K562 (cell line): ENCODE data around the gene IMMP2L. TPM values are rescaled to one million over a fixed set of nuclear protein-coding genes. Genes with fewer than 3 reads are reported as not detected.

ENCODE experiments used
- ATAC-seq: fragments of 200-7000 bp; cut with Tn5 transposase; 3 replicates; pipeline ENCODE4 v1.9.1; 2020; ENCODE audit warnings: moderate library complexity
- BruUV-seq: library from RNA; stranded (reverse); fragments of 400-500 nt; replicated peaks from 2 replicates; lab custom pipeline; 2021; lab: Mats Ljungman, UMichigan
- CTCF ChIA-PET: fragments of 300-600 bp; formaldehyde crosslinking; extraction: SDS; loops from one replicate; lab custom pipeline; 2021; ENCODE audit warnings: low intra/inter-chr PET ratio; lab: Yijun Ruan, JAX
- POLR2A ChIA-PET: fragments of 300-600, 350-650 bp; sonication (Branson Sonifier 250); formaldehyde crosslinking; extraction: SDS; loops from one replicate; lab custom pipeline; 2021; ENCODE audit warnings: antibody characterized with exemption, inconsistent platforms; lab: Yijun Ruan, JAX
- DNase-seq, 4 experiments: peaks; one replicate each; pipeline versions ENCODE4 v3.0.0 to v3.0.0-alpha.2; 2011 to 2018; ENCODE audit warnings: low spot score in 3 of 4, mixed read lengths in 3 of 4; ENCODE audit errors: extremely low read depth in 1 of 4
- FAIRE-seq: peaks from 2 replicates; lab custom pipeline; 2011; peaks lifted over from hg19 to GRCh38; lab: Jason Lieb, UNC
- H2AFZ ChIP-seq: 2 replicates; pipeline ENCODE4 v1.6.0; 2011; ENCODE audit warnings: low read depth, low read length, control low read depth, inconsistent platforms
- H3K27ac ChIP-seq: fragments of 200-600 bp; 3 replicates; pipeline ENCODE4 v1.8.0; 2011; ENCODE audit warnings: low read depth, mild to moderate bottlenecking, control low read depth, inconsistent platforms, low read length, moderate library complexity, mixed read lengths; ENCODE audit errors: extremely low read depth
- H3K27me3 ChIP-seq, 2 experiments: fragments of 300-600 bp in 1 of 2; 2 replicates in 1 of 2; 3 replicates in 1 of 2; pipeline versions ENCODE4 v1.6.0 to v1.8.0; 2011; ENCODE audit warnings: inconsistent platforms in 2 of 2, low read length in 2 of 2, mild to moderate bottlenecking in 1 of 2, mixed read lengths in 1 of 2, moderate library complexity in 1 of 2; ENCODE audit not compliant: control insufficient read depth in 2 of 2, insufficient read depth in 2 of 2
- H3K36me3 ChIP-seq: fragments of 300-600 bp; 3 replicates; pipeline ENCODE4 v1.8.0; 2011; ENCODE audit warnings: mild to moderate bottlenecking, low read length, inconsistent platforms; ENCODE audit not compliant: control insufficient read depth, insufficient read depth
- H3K4me1 ChIP-seq, 2 experiments: fragments of 200-600 bp in 1 of 2; replicated peaks in 1 of 2; 2 replicates in 1 of 2; 3 replicates in 1 of 2; pipeline versions ENCODE4 v1.5.1 to v1.8.0; 2011; ENCODE audit warnings: inconsistent platforms in 2 of 2, low read length in 2 of 2, mild to moderate bottlenecking in 1 of 2, mixed read lengths in 1 of 2, moderate library complexity in 1 of 2; ENCODE audit not compliant: control insufficient read depth in 2 of 2, insufficient read depth in 2 of 2
- H3K4me2 ChIP-seq: 2 replicates; pipeline ENCODE4 v1.6.1; 2011; ENCODE audit warnings: low read length, control low read depth, inconsistent platforms, mixed read lengths; ENCODE audit not compliant: insufficient read depth
- H3K4me3 ChIP-seq: fragments of 200-600 bp; sonication (generic), shearing (Covaris generic); 2 replicates; pipeline ENCODE4 v1.5.1; 2016; ENCODE audit warnings: control low read depth, inconsistent platforms
- H3K79me2 ChIP-seq: fragments of 200-600 bp; 3 replicates; pipeline ENCODE4 v1.8.0; 2011; ENCODE audit warnings: low read length, inconsistent platforms; ENCODE audit not compliant: control insufficient read depth, insufficient read depth
- H3K9ac ChIP-seq, 2 experiments: 2 replicates each; pipeline versions ENCODE4 v1.6.0 to v1.6.1; 2011; ENCODE audit warnings: low read depth in 2 of 2, low read length in 2 of 2, control low read depth in 1 of 2, inconsistent platforms in 1 of 2, mild to moderate bottlenecking in 1 of 2, mixed read lengths in 1 of 2; ENCODE audit not compliant: insufficient read depth in 1 of 2
- H3K9me1 ChIP-seq: one replicate; pipeline ENCODE4 v1.6.0; 2011; ENCODE audit warnings: inconsistent platforms, mild to moderate bottlenecking, low read length, moderate library complexity; ENCODE audit not compliant: control insufficient read depth, insufficient read depth
- H3K9me3 ChIP-seq: replicated peaks from 2 replicates; pipeline ENCODE4 v1.5.1; 2011; ENCODE audit warnings: low read depth, low read length, inconsistent platforms; ENCODE audit not compliant: control insufficient read depth, insufficient read depth
- H4K20me1 ChIP-seq: replicated peaks from 2 replicates; pipeline ENCODE4 v1.6.1; 2011; ENCODE audit warnings: low read length, inconsistent platforms, mixed read lengths; ENCODE audit not compliant: control insufficient read depth, insufficient read depth
- DEAF1 ChIP-seq: fragments of 450-650 bp; formaldehyde crosslinking; IDR thresholded peaks from 2 replicates; pipeline ENCODE4 v1.4.0; 2020; ENCODE audit warnings: mild to moderate bottlenecking, moderate library complexity
- REST ChIP-seq, 2 experiments: fragments of 450-650 bp; formaldehyde crosslinking in 1 of 2; IDR thresholded peaks; 2 replicates each; pipeline versions ENCODE4 v1.4.0 to v1.6.1; 2014 to 2020; ENCODE audit warnings: mild to moderate bottlenecking in 2 of 2, borderline replicate concordance in 1 of 2, low read depth in 1 of 2
- SIRT6 ChIP-seq: IDR thresholded peaks from one replicate; pipeline ENCODE4 v1.6.1; 2012; ENCODE audit warnings: low read depth, mild to moderate bottlenecking, control low read depth, inconsistent platforms, low read length, moderate library complexity
- SIX5 ChIP-seq, 2 experiments: IDR thresholded peaks; 2 replicates each; pipeline ENCODE4 v1.6.1; 2011; ENCODE audit warnings: low read length in 2 of 2, borderline replicate concordance in 1 of 2, low read depth in 1 of 2, mild to moderate bottlenecking in 1 of 2, moderate library complexity in 1 of 2; ENCODE audit not compliant: insufficient read depth in 1 of 2
- SP2 ChIP-seq: IDR thresholded peaks from 2 replicates; pipeline ENCODE4 v1.6.1; 2011; ENCODE audit warnings: mild to moderate bottlenecking, low read depth, low read length, moderate library complexity; ENCODE audit not compliant: poor library complexity, severe bottlenecking; ENCODE audit errors: extremely low read depth
- SRSF7 ChIP-seq: fragments of 200-400 bp; formaldehyde crosslinking; optimal IDR thresholded peaks from 2 replicates; pipeline ENCODE3; 2017; ENCODE audit warnings: mild to moderate bottlenecking, low read depth, low read length
- YBX1 ChIP-seq: fragments of 450-650 bp; IDR thresholded peaks from 2 replicates; pipeline ENCODE4 v1.7.1; 2016; ENCODE audit warnings: mild to moderate bottlenecking
- ZNF431 ChIP-seq: sonication (generic); formaldehyde crosslinking; IDR thresholded peaks from 2 replicates; pipeline ENCODE4 v1.8.0; 2022; ENCODE audit warnings: mild to moderate bottlenecking, missing genetic modification reagents
- ZNF512 ChIP-seq: IDR thresholded peaks from 2 replicates; pipeline ENCODE4 v1.6.1; 2016; ENCODE audit warnings: missing genetic modification characterization, missing compliant biosample characterization
- WGBS: fragments of 100-300 bp; shearing (Covaris generic); methylation state at CpG from one replicate; pipeline ENCODE4 v1.1.6; 2016; ENCODE audit warnings: low coverage, mixed read lengths; ENCODE audit not compliant: insufficient coverage; ENCODE audit errors: missing lambda C conversion rate; 5-methylcytosine and 5-hydroxymethylcytosine counted together
- in situ Hi-C: fragments of 300-500 bp; cut with MboI; formaldehyde crosslinking; loops from 4 replicates; pipeline ENCODE4 v1.15.0; 2018; ENCODE audit warnings: inconsistent platforms, mixed read lengths
- intact Hi-C: fragments of 100-400 bp; cut with micrococcal nuclease; formaldehyde crosslinking; loops from 2 replicates; pipeline ENCODE4 v1.14.2; 2022
- polyA plus RNA-seq, 8 experiments: library from polyadenylated mRNA; depleted of rRNA in 4 of 8; stranded (reverse) in 5 of 8; unstranded in 3 of 8; fragments of >200 nt; fragmentation: Nextera tagmentation in 2 of 8; fragmentation: Illumina TruSeq in 1 of 8; extraction: Ambion mirVana in 2 of 8; extraction: Trizol in 1 of 8; gene quantifications; 2 replicates each; pipeline versions ENCODE4 v1.2.1 to v1.2.3, GENCODE V29; 2011 to 2014; ENCODE audit warnings: inconsistent platforms in 1 of 8, missing spikeins in 1 of 8
- total RNA-seq, 7 experiments: library from RNA; depleted of rRNA in 6 of 7; stranded (reverse); fragments of >200 nt in 6 of 7; fragmentation: Illumina TruSeq in 2 of 7; extraction: Trizol in 2 of 7; gene quantifications; 2 replicates each; pipeline versions ENCODE4 v1.2.1 to v1.2.3, GENCODE V29; 2011 to 2021; ENCODE audit warnings: low replicate concordance in 1 of 7

Gene IMMP2L
- total and polyA plus RNA-seq, 9 of the 15 experiments (the other 6 are each of a cell fraction or from before 2014, with no cell fraction given): 29.7 to 116 (median 53.0) TPM

- TF ChIP-seq YBX1 (no peak), ZNF512 (tag) (no peak), SRSF7 (no peak), SP2 (no peak), ZNF431 (no peak), DEAF1 (no peak)
Measured at GRCh38 chr7:111086532-111086931, 475.8 kb downstream of the IMMP2L start (continued).

- DNase-seq (no peak), ATAC-seq (no peak), FAIRE-seq (no peak)
- Histone ChIP-seq H3K4me1 (no peaks in the 10 kb centered on the region), H3K9me1 (no peaks in the 10 kb centered on the region), H3K9me3 (no peaks in the 10 kb centered on the region), H4K20me1 (no peaks in the 10 kb centered on the region), H2AFZ (no peak overlapping the region), H3K36me3 (no peaks in the 10 kb centered on the region), H3K9ac (no peak overlapping the region), H3K27ac (no peak overlapping the region), H3K79me2 (no peaks in the 10 kb centered on the region), H3K4me3 (no peak overlapping the region), H3K27me3 (no peaks in the 10 kb centered on the region), H3K4me2 (no peak overlapping the region)
- POLR2A ChIA-PET: interaction anchor here (1.0 kb wide), 1 partner anchor 11 kb away, joined by 3 read pairs; no protein-coding TSS in a partner anchor
- intact Hi-C loops (no loop called here), in situ Hi-C loops (loop anchor here (5.0 kb wide), 1 partner anchor 412 kb away; no protein-coding TSS in a partner anchor)
- BruUV-seq: no TSS peak
- CTCF ChIA-PET: no interaction called here
- 80% methylated on average over 3 of the region's 3 CpGs for WGBS
- TF ChIP-seq SIX5 (IDR thresholded peaks at IDR 0.05; ENCODE audit: borderline replicate concordance in 1 of 2, insufficient read depth in 1 of 2, low read depth in 1 of 2, low read length in 2 of 2) (no peak), SIRT6 (no peak), REST (IDR thresholded peaks at IDR 0.05; ENCODE audit: borderline replicate concordance) (no peak), REST (CRISPR knock-in tag; IDR thresholded peaks at IDR 0.05; ENCODE audit: low read depth) (no peak)
Measured at GRCh38 chr7:111085356-111085755, 476.9 kb downstream of the IMMP2L start.
